Inferior parietal cortex (tissue), 1 donor: ENCODE data around the gene ARID1B.

ENCODE experiments used
- DNase-seq: peaks from one replicate; pipeline ENCODE4 v3.0.0-alpha.2; 2016; ENCODE audit errors: extremely low spot score

ARID1B gene

DNA sequence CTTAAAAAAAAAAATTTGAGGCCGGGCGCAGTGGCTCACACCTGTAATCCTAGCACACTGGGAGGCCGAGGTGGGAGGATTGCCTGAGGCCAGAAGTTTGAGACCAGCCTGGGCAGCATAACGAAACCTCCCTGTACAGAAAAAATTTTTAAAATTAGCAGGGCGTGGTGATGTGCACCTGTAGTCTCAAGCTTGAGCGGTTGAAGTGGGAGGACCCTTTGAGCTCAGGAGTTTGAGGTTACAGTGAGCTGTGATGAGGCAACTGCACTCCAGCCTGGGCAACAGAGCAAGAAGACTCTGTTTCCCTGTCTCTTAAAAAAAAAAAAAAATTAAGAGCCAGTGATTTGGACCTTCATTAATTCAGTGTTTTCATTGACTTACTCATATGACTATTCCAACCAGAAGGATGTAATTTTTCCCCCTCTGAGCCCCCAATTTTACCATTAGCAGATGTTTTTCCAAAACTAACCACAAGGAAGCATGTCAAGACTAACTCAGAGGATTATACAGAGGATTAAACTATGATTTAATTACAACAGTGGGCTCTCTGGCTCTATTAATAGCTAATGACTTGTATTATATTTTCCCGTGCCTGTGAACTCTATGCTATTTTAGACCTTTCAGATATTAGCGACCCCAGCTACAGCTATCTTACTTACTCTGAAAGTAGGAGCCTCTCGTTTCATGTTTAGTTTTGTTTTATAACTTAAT is 75.1 kb downstream of the ARID1B start:
- DNase-seq = no peak

DNA sequence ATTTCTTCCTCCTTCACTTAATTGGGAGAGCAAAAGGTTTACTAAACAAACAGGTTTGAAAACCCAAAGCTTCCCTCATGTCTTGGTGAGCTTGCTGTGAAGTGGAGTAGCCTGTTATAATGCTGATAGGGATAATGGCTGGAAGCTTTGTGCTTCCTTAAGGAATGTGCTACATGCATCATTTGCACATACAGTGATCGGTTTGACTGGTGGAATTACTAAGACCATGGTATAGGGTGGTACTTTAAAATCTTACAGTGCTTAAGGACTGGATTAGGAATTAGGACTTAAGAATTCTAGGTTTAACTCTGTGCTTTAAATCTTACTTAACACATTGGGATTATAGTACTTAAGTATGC is 75.7 kb downstream of the ARID1B start:
- DNase-seq = no peak

DNA sequence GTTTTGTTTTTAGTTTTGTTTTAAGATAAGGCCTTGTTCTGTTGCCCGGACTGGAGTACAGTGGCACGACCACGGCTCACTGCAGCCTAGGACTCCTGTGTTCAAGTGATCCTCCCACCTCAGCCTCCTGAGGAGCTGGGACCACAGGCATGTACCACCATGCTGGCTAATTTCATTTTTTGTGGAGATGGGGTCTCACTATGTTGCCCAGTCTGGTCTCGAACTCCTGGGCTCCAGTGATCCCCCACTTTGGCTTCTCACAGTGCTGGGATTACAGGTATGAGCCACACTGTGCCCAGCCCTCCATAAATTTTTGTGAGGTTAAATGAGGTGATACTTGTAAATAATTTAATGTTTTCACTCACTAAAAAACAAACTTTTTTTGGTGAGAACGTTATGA is 76.6 kb downstream of the ARID1B start:
- DNase-seq = no peak

DNA sequence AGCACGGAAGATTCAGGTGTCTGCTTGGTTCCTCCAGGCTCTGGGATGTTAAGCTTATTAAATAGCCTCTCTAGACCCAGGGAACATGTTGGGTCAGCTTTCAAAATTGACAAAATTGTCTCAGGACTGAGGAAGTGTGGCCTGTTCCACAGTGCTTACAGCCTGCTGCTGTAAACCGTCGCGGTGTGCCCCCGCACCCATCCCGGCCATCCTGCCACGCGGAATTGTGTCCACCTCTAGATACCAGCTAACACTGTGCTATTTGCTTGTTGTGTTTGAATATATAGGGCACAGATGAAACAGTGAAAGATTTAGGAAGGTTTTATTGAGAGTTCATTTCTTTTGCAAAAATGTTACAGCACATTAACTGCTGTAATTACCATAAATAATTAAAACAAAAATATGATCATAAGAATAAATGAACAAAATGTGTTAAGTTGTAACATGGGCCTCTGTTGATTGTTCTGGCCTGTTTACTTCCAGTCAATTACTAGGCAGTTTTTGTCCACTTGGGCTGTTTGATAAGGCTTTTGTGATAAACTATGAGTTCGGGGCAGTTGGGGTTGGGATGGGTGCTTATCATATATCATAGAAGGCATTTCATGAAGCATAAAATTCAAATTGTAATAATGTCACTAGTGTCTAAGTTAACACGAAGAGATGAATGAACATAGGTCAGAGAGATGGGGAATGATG is 77.4 kb downstream of the ARID1B start:
- DNase-seq = no peak

DNA sequence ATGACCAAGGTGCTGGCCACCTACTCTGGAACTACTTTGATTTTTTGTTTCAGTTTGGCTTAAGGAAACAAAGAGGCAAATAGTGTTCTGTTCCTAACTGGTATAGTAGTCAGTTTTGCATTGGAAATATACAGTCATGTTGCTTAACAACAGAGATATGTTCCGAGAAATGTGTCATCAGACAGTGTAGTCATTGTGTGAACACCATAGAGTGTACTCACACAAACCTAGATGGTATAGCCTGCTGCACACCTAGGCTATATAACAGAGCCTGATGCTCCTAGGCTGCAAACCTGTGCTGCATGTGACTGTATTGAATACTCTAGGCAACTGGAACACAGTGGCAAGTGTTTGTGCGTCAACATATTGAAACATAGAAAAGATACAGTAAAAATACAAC is 80.4 kb downstream of the ARID1B start:
- no peak for DNase-seq

DNA sequence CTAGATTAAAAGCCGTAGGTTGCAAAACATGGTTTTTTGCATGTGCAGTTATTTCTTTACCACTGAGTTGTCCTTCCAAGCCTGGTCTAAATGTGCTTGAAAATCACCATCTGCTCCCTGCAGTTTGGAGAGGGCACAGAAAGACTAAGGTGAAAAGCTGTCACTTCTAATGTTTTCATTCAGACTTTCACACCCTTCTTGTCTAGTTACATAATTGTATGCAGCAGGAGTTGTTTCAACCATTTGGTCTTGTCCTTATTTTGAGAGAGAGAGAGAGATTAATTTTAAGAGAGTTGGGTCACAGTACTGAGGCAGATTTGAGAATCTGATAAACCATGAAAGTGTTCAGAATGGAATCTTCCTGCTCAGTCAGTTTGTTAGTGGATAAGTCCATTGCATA is 82.5 kb downstream of the ARID1B start:
- DNase-seq = peak; percentile 58

DNA sequence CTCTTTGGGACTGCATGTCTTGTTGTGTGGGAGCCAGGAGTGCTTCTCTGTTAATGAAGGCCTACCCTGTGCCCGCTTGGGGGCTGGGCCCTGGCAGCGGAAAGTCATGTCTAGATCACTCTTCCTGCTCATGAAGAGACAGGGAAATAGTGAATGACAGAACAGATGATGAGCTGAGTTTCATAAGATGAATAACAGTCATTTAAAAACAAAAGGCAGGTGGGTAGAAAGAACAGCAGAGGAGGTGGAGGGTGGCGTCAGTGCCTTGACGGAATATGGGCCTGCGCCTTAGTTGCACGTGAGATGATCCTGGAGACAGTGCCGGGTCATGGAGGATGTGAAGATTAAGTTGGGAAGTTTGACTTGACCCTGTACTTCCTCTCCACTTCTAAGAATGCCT is 85.5 kb downstream of the ARID1B start:
- no peak for DNase-seq

DNA sequence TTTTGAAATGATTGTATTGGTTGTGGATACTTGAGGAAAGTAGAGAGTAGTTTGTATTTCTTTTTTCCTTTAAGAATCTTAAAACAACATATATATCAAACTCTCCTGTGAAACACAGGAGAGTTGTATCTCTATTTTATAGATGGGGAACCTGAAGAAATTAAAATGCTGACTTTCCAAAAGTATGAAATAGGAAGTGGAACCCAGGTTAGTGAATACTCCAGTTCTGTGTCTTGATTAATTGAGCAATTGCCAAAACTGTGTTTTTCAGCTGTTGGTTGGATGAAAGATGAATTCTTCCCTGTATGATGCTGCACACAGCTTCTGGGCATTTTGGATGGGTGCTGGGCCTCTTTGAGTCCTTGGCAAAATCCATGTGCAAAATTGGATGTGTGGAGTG is 86.3 kb downstream of the ARID1B start:
- no peak for DNase-seq

DNA sequence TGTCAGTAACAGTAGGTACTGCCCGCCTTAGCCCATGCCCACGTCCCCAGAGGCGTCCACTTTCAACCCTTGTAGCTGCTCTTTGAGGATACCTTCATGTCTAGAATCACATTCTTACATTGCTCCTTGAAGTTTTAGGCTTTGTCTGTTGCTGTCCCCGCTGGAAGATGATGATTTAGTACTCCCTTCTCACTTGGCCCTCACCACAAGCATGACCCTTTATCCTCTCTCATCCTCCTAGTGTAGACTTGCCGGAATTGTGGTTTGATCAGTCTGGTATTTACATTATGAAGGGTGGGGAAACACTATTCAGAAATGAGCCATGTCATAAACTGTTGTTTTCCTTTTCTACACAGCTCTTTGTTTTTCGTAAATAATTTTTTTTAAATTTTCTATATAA is 87.4 kb downstream of the ARID1B start:
- DNase-seq = no peak

DNA sequence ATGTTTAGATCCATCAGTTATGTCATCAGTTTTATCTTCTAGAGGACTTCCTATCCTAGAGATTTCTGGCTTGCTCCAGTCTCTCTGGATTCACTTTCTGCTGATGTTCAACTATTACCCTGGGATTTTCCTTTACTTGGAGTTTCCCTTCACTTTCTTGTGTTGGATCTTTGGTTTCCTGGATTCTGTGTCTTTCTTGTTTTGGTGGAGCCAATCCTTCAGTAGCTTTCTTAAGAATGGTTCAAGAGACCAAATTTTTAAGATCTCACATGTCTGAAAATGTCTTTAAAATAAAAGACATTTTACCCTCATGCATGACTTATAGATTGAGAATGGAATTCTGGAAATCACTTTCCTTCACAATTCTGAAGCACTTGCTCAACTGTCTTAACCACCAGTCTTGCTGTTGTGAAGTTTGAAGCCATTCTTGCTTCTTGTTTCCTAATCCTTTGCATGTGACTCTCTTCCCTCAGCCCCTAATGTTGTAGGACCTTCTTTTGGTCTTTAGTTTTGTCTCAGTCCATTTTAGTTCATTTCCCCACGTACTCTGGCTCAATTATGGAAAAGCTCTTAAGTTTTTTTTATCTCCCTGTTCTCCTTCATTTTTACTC is 87.9 kb downstream of the ARID1B start:
- DNase-seq = no peak

DNA sequence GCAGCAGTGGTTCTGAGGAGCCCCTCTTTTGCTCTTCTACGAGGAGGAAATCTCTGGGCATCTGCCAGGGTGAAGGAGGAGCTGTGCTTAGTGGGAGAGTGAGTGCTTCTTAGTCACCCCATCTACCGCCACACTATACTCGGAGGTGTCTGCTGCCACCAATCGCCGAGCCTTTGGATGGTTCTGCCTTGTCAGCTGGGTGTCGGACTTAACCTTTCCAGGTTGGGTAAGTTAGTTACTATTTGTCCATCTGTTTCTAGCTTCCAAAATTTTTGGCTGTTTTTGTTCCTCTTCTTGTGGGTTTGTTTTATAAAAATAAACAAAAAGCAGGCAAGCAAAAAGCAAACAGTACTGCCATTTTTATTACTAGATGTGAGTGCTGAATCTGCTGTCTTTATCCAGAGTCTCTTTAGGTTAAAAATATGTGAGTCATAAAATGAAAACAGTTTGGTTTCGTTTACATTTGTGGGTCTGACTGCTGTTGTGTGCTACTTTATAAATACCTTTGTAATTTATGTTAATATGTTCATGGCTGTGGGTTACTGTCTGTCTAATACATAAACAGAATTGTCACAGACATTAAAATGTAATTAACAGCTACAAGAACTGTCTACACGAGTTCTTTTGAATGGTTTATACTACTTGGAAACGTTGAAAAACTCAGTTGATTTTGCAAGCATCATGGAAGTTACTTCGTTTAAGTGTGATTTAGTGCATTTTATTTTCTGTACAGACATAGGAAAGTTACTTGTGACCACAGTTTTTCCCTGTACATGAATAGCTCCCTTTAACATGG is 89.2 kb downstream of the ARID1B start:
- DNase-seq = no peak

DNA sequence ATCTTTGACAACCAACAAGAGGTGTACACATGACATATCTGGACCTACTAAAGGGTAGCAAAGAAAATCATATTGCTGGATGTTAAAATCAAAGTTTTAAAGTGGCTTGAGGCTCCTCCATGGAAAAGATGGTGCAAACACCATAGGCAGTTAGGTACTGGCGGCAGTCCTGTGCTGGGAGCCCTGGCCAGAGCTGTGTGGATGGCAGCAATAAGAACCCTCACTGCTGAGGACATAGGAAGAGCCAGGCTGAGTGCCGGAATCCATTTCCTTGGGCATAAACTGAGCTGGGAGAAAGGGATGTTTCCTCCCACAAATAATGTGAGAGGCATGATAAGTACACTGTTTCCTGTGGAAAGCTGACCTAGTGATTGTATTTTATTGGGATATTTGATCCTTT is 89.9 kb downstream of the ARID1B start:
- no peak for DNase-seq

DNA sequence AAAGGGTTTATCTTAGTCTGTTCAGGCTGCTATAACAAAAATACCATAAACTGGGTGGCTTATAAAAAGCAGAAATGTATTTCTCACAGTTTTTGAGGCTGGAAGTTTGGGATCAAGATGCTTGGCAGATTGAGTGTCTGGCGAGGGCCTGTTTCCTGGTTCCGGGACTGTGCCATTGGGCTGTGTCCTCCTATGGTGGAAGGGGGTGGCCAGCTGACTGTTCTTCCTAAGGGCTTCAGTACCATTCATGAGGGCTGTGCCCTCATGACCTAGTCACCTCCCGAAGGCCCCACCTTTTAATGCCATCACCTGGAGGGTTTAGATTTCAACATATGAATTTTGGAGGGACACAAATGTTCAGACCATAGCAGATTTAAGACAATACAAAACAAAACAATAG is 91.2 kb downstream of the ARID1B start:
- no peak for DNase-seq

DNA sequence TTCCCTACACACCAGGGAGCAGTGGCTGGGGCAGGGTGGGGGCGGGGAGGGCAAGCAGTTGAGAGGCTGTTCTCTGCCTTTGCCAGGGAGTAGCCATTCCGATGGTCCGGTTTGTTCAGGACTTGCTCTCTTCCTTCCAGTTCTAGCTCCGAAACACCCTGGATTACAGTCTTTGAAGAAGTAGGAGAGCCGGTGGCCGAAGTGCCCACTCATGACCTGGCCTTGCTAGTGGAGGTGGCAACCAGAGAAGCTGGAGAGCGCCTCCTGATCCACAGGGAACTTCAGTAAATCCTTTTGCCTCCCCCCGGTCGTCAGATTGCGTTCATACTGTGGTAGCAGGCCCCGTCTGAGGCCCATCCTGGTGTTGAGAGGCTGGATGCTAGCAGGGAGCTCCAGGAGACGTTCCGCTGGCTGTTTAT is 92.8 kb downstream of the ARID1B start:
- no peak for DNase-seq

DNA sequence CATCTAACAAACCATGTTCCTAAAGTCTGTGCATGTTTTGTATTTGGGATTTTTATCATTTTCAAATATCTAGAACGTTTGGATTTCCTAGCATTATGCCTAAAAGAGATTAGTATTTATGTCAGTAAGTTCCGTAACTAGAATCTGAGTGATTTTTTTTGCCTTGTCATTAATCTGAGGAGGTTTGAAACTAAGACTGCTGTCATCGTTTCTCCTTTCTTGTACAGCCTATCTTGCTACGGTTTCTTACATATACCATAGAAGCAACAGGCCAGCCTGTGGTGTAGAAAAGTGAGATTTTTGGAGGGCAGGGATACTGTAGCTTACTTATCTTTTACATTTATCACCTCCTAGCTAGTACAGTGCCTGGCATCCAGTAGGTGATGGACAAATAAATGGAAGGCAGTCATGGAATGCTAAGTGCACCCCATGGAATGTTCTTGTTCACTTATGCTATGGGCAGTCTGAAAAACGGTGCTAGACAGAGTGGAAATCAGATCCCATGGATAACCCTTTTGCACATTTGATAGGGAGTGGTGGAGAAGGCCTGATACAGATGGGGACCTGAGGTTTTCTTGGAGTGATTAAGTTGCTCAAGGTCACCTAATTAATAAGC is 93.9 kb downstream of the ARID1B start:
- no peak for DNase-seq

DNA sequence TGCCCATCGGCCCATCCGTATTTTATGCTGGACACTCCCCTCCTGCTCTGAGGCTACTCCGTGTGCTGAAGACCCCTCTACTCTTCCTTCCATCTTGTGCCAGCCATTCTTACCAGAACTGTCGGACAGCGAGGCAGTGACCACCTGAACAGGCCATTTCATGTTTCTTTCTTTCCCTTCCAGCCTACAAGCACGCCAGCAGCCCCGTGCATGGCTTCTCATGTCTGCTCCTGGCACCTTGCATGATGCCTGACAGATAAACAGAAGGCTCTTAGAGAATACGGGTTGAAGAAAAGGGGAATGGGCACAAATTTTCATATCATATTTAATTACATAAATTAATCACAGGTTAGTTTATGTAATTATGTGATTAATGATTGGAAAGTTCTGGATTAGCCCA is 95.7 kb downstream of the ARID1B start:
- DNase-seq = no peak

DNA sequence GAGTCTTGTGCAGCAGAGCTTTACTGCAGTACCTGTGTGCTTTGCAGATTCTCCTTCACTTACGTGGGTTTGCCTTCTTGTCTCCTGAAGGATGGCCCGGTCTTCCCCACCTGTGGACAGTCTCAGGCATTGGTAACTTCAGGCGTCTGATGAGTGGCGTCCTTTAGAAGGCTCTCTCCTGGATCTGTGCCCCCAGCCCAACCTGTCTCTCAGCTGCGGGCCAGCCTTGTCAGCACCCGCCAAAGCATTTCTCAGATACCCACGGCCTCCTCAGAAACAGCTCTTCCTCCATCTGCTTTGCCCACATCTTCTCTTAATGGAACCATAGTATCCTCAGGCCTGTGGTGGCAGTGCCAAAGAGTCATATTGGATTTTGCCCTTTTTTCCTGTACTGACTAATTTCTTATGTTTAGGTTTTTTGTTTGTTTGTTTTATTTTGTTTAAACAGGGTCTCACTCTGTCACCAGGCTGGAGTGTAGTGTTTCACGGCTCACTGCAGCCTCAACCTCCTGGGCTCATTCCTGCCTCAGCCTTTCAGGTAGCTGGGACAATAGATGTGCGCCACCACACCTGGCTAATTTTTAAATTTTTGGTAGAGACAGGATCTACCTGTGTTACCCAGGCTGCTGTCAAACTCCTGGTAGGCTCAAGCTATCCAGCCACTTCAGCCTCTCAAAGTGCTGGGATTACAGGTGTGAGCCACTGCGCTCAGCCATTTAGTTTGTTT is 96.6 kb downstream of the ARID1B start:
- DNase-seq = no peak

DNA sequence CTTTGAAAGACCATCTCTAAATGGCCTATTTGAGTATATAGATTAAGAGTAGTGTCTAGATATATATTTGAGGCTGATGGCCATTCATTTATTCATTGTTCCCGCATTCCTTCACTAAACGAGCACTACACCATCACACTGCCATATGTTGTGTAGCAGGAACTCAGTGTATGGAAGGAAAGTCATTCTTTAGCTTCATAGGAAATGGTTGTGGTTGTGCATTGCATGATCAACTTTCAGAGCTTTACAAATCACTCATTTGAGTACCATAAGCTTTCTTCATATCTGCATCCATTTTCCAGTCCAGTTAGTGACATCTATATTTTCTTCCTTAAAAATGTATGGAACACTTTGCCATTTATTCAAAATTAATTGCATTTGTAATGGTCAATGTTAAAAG is 97.9 kb downstream of the ARID1B start:
- DNase-seq = no peak

DNA sequence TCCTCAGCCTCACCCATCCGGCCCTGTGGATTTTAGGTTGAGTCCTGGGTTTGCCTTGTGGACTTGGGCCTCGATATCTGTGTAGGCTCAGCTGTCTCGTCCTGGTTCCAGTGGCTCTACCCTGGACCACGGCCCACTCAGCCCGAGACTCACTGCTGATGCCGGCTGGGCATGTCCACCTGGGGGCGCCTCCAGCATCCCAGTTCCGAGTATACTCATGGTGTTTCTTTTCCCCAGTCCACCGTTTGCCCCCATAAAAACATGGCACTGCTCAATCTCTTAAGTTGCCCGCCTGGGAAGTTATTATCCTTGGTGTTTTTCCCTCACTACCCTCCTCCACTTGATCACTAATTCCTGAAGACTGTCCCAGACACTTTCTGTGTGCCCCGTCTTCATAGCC is 99.1 kb downstream of the ARID1B start:
- DNase-seq = no peak

DNA sequence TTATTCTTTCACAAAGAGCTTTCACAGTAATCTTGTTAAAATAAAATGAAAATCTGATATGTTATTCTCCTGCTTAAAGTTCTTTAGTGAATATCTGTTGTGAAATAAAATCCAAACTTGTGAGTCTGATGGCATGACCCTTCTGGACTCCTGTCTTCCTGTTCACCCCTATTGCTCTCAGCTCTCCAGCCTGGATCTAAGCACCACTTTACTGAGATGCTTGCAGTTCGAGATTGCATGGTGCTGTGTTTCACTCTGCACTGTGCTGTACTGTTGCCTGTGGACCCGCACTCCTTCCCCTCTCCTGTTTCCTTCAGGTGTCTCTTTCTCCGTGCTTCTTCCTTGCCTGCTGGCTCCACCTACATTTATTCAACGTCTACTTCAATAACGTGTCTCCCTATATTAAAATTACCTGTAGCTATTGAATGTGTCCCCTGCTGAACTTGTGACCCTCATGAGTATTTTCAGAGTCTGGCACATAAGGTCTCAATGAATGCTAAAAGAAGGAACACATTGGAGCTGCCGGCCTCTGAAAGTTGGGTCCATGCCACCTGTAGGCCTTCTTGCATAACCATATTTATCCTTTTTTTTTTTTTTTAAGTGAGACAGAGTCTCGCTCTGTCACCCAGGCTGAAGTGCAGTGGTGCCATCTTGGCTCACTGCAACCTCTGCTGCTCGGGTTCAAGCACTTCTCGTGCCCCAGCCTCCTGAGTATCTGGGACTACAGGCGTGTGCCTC is 100.1 kb downstream of the ARID1B start:
- no peak for DNase-seq

DNA sequence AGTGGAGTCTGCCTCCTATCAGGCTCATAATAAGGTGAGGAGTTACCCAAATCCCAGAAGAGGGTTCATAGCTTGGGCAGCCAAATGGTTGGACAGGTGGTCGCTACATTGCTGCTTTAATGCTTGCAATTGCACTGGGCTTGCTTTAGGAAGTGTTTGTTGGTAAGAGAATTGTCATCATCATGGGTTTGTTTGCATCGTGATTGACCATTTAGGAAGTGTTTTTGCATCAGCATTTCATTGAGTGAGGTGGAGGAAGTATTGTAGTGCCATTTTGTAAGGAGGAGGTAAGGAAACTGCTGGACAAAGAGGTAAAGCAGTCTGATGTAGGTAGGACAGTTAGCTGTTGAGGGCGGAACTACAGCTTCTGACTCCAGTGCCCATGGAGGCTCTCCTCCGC is 101.5 kb downstream of the ARID1B start:
- DNase-seq = no peak
